ENCODE results near the gene DCLRE1A. TPM values are rescaled to one million over a fixed set of nuclear protein-coding genes. Genes with fewer than 3 reads are reported as not detected.
A peak's percentile ranks its signal among the peaks of the same experiment; 100 is the strongest.

DCLRE1A gene
- polyA plus RNA-seq: 11.6 and 12.8 TPM in 2 replicates
- 20.7 and 21.3 TPM in 2 replicates for polyA minus RNA-seq

GRCh38 chr10:113854013-113854760, at the start of gene DCLRE1A, which contains the start of gene NHLRC2:
TSS of gene DCLRE1A (minus strand) at chr10:113854082. CDS start at chr10:113853182, 900 bp downstream.
TSS of gene NHLRC2 (plus strand) at chr10:113854661. CDS start at chr10:113854873, 212 bp downstream.
- Histone ChIP-seq H3K4me3 (ENCODE audit: low read length) (peak within 1 kb of the TSS; percentile 88), H2AFZ (ENCODE audit: low read depth, low read length) (peak within 1 kb of the TSS; percentile 97), H3K27ac (ENCODE audit: low read length) (peak within 1 kb of the TSS; percentile 79), H3K9me3 (ENCODE audit: low read length) (no peaks in the 10 kb centered on the region), H3K4me2 (ENCODE audit: low read length) (peak within 1 kb of the TSS; percentile 80), H3K36me3 (ENCODE audit: insufficient read depth, low read length) (peaks cover 8% of the 10 kb centered on the region), H3K27me3 (ENCODE audit: insufficient read depth, low read depth, low read length) (no peaks in the 10 kb centered on the region), H4K20me1 (ENCODE audit: insufficient read depth) (no peaks in the 10 kb centered on the region), H3K79me2 (replicated peaks; ENCODE audit: insufficient read depth, low read length) (peaks cover 59% of the 10 kb centered on the region), H3F3A (ENCODE audit: insufficient read depth, low read length, poor library complexity, severe bottlenecking) (no peaks in the 10 kb centered on the region), H3K9ac (ENCODE audit: low read length) (peak within 1 kb of the TSS; percentile 83), H3K9me2 (ENCODE audit: insufficient read depth, low read length) (no peaks in the 10 kb centered on the region)
- TF ChIP-seq EP300 (conservative IDR thresholded peaks at IDR 0.05; ENCODE audit: poor library complexity, severe bottlenecking) (peak; percentile 98), TAF1 (IDR thresholded peaks at IDR 0.05; ENCODE audit: low read depth) (no peak), POLR2AphosphoS5 (IDR thresholded peaks at IDR 0.05) (peak; percentile 52)

GRCh38 chr10:113899952-113900598, 46.2 kb upstream of the DCLRE1A start:
- H3K79me2 ChIP-seq (replicated peaks; ENCODE audit: insufficient read depth, low read length): no peaks in the 10 kb centered on the region
- H3K36me3 ChIP-seq (ENCODE audit: insufficient read depth, low read length): no peaks in the 10 kb centered on the region
- no peaks in the 10 kb centered on the region for H4K20me1 ChIP-seq (ENCODE audit: insufficient read depth)
- H3K4me3 ChIP-seq (ENCODE audit: low read length): no peak overlapping the region
- no peaks in the 10 kb centered on the region for H3K27me3 ChIP-seq (ENCODE audit: insufficient read depth, low read depth, low read length)
- no peaks in the 10 kb centered on the region for H3K9me2 ChIP-seq (ENCODE audit: insufficient read depth, low read length)
- no peak overlapping the region for H3K9ac ChIP-seq (ENCODE audit: low read length)
- TF ChIP-seq EZH2 (IDR thresholded peaks at IDR 0.05; ENCODE audit: borderline replicate concordance, insufficient read depth, low read length, poor library complexity, severe bottlenecking): no peak
- no peak for TF ChIP-seq REST (IDR thresholded peaks at IDR 0.05; ENCODE audit: borderline replicate concordance)
- no peak for TF ChIP-seq CTCF (IDR thresholded peaks at IDR 0.05; ENCODE audit: poor library complexity, severe bottlenecking)
- no peak for TF ChIP-seq RAD21 (conservative IDR thresholded peaks at IDR 0.05)
- no peak for TF ChIP-seq TAF1 (IDR thresholded peaks at IDR 0.05; ENCODE audit: low read depth)
- TF ChIP-seq POLR2AphosphoS5 (IDR thresholded peaks at IDR 0.05): no peak
- TF ChIP-seq EP300 (conservative IDR thresholded peaks at IDR 0.05; ENCODE audit: poor library complexity, severe bottlenecking): no peak
- no peak for TF ChIP-seq SMC3 (conservative IDR thresholded peaks at IDR 0.05; ENCODE audit: poor library complexity)
- TF ChIP-seq MXI1 (conservative IDR thresholded peaks at IDR 0.05; ENCODE audit: poor library complexity, severe bottlenecking): no peak
- no peaks in the 10 kb centered on the region for H3F3A ChIP-seq (ENCODE audit: insufficient read depth, low read length, poor library complexity, severe bottlenecking)
- H2AFZ ChIP-seq (ENCODE audit: low read depth, low read length): no peak overlapping the region
- H3K4me2 ChIP-seq (ENCODE audit: low read length): no peak overlapping the region
- no peaks in the 10 kb centered on the region for H3K9me3 ChIP-seq (ENCODE audit: low read length)
- H3K27ac ChIP-seq (ENCODE audit: low read length): no peak overlapping the region

Measured in neural cell (in vitro differentiated cells).